HCT116 (cell line): Measurements from ENCODE around the gene ANKRD44. TPM values are rescaled to one million over a fixed set of nuclear protein-coding genes. Genes with fewer than 3 reads are reported as not detected.

Source experiments
- ATAC-seq: fragments of 200-7000 bp; cut with Tn5 transposase; 2 replicates; pipeline ENCODE4 v1.9.1; 2020; ENCODE audit warnings: mild to moderate bottlenecking, moderate library complexity
- BruUV-seq: library from RNA; stranded (reverse); fragments of 400-500 nt; replicated peaks from 2 replicates; lab custom pipeline; 2021; lab: Mats Ljungman, UMichigan
- CTCF ChIA-PET: fragments of 300-600 bp; sonication (Branson Sonifier 250); formaldehyde crosslinking; loops from one replicate; lab custom pipeline; 2021; ENCODE audit warnings: antibody characterized with exemption; lab: Charles Lee
- POLR2A ChIA-PET: fragments of 300-600, 350-600 bp; sonication (Branson Sonifier 250); formaldehyde crosslinking; loops from one replicate; lab custom pipeline; 2021; ENCODE audit warnings: antibody characterized with exemption; lab: Charles Lee
- RAD21 ChIA-PET, 2 experiments: fragments of 300-600 bp; sonication (Branson Sonifier 250); formaldehyde crosslinking; loops; one replicate each; lab custom pipeline; 2023; ENCODE audit warnings: low total read pairs in 2 of 2; ENCODE audit not compliant: uncharacterized antibody in 2 of 2, unreplicated experiment in 2 of 2, low non-redundant PET in 1 of 2; lab: Charles Lee
- DNase-seq: peaks from one replicate; pipeline ENCODE4 v3.0.0-alpha.2; 2010; ENCODE audit warnings: low read depth, low spot score
- H2AFZ ChIP-seq: fragments of 200-600 bp; shearing (Covaris generic), sonication (generic); 2 replicates; pipeline ENCODE4 v1.6.1; 2017; ENCODE audit warnings: low read depth, mixed run types, mixed read lengths, antibody characterized with exemption, low read length; ENCODE audit not compliant: poor library complexity, severe bottlenecking
- H3K27ac ChIP-seq: 2 replicates; pipeline ENCODE4 v1.5.1; 2012; ENCODE audit warnings: low read depth, low read length
- H3K27me3 ChIP-seq: fragments of 200-600 bp; sonication (generic); 2 replicates; pipeline ENCODE4 v1.6.1; 2016; ENCODE audit warnings: mixed run types, low read length, mixed read lengths; ENCODE audit not compliant: insufficient read depth
- H3K36me3 ChIP-seq, 2 experiments: fragments of 200-500 bp in 1 of 2; fragments of 200-600 bp in 1 of 2; sonication (Bioruptor generic) in 1 of 2; sonication (generic) in 1 of 2; 2 replicates each; pipeline versions ENCODE4 v1.5.1 to v1.6.1; 2014 to 2016; ENCODE audit warnings: low read length in 2 of 2, inconsistent platforms in 1 of 2, mixed read lengths in 1 of 2, mixed run types in 1 of 2; ENCODE audit not compliant: insufficient read depth in 2 of 2, control insufficient read depth in 1 of 2
- H3K4me1 ChIP-seq, 2 experiments: fragments of 200-600 bp in 1 of 2; sonication (generic) in 1 of 2; 2 replicates each; pipeline versions ENCODE4 v1.5.1 to v1.6.1; 2012 to 2017; ENCODE audit warnings: low read length in 2 of 2, inconsistent platforms in 1 of 2, mild to moderate bottlenecking in 1 of 2, mixed read lengths in 1 of 2, mixed run types in 1 of 2, moderate library complexity in 1 of 2; ENCODE audit not compliant: insufficient read depth in 2 of 2, control insufficient read depth in 1 of 2
- H3K4me2 ChIP-seq: fragments of 200-600 bp; sonication (generic); 2 replicates; pipeline ENCODE4 v1.6.1; 2017; ENCODE audit warnings: mixed run types, low read length, mixed read lengths
- H3K4me3 ChIP-seq, 2 experiments: fragments of 200-600 bp in 1 of 2; sonication (generic) in 1 of 2; replicated peaks in 1 of 2; 2 replicates each; pipeline ENCODE4 v1.5.1; 2011 to 2016; ENCODE audit warnings: low read length in 2 of 2, control low read depth in 1 of 2, low read depth in 1 of 2, mild to moderate bottlenecking in 1 of 2, mixed read lengths in 1 of 2, mixed run types in 1 of 2
- H3K79me2 ChIP-seq: fragments of 200-600 bp; sonication (generic); 2 replicates; pipeline ENCODE4 v1.6.1; 2017; ENCODE audit warnings: mild to moderate bottlenecking, mixed run types, low read length, moderate library complexity, mixed read lengths; ENCODE audit not compliant: insufficient read depth
- H3K9ac ChIP-seq: fragments of 200-600 bp; sonication (generic); 2 replicates; pipeline ENCODE4 v1.6.1; 2016; ENCODE audit warnings: low read length, mixed read lengths
- H3K9me2 ChIP-seq: fragments of 200-600 bp; sonication (generic), shearing (Covaris generic); 2 replicates; pipeline ENCODE4 v1.6.1; 2017; ENCODE audit warnings: mixed run types, mild to moderate bottlenecking, moderate library complexity; ENCODE audit not compliant: insufficient read depth
- H3K9me3 ChIP-seq, 2 experiments: fragments of 200-500 bp in 1 of 2; fragments of 200-600 bp in 1 of 2; sonication (Bioruptor generic) in 1 of 2; sonication (generic) in 1 of 2; 2 replicates each; pipeline ENCODE4 v1.6.1; 2014 to 2017; ENCODE audit warnings: low read length in 2 of 2, mixed read lengths in 2 of 2, inconsistent platforms in 1 of 2, low read depth in 1 of 2, mild to moderate bottlenecking in 1 of 2, mixed run types in 1 of 2, moderate library complexity in 1 of 2; ENCODE audit not compliant: control insufficient read depth in 1 of 2, insufficient read depth in 1 of 2
- H4K20me1 ChIP-seq: fragments of 200-600 bp; sonication (generic), shearing (Covaris generic); 2 replicates; pipeline ENCODE4 v1.6.1; 2017; ENCODE audit warnings: mixed run types, mild to moderate bottlenecking, moderate library complexity; ENCODE audit not compliant: insufficient read depth
- CBX3 ChIP-seq: IDR thresholded peaks from 2 replicates; pipeline ENCODE4 v1.6.1; 2012; ENCODE audit warnings: low read depth
- CEBPB ChIP-seq: IDR thresholded peaks from 2 replicates; pipeline ENCODE4 v1.6.1; 2012; ENCODE audit warnings: low read depth
- EZH2 ChIP-seq: fragments of 200-600 bp; sonication (generic); IDR thresholded peaks from 2 replicates; pipeline ENCODE4 v1.6.1; 2017; ENCODE audit warnings: antibody characterized with exemption, mixed run types
- EZH2phosphoT487 ChIP-seq: fragments of 200-600 bp; IDR thresholded peaks from 2 replicates; pipeline ENCODE4 v1.6.1; 2018; ENCODE audit warnings: antibody characterized with exemption, borderline replicate concordance
- JUND ChIP-seq: IDR thresholded peaks from 2 replicates; pipeline ENCODE4 v1.6.1; 2012
- POLR2A ChIP-seq: IDR thresholded peaks from 2 replicates; pipeline ENCODE4 v1.7.0; 2011; ENCODE audit warnings: borderline replicate concordance; ENCODE audit not compliant: insufficient read depth, insufficient read length; ENCODE audit errors: extremely low read depth
- SP1 ChIP-seq: IDR thresholded peaks from 2 replicates; pipeline ENCODE4 v1.6.1; 2012; ENCODE audit warnings: low read depth
- SRF ChIP-seq: IDR thresholded peaks from 2 replicates; pipeline ENCODE4 v1.6.1; 2012; ENCODE audit warnings: low read depth
- TCF7L2 ChIP-seq: IDR thresholded peaks from 2 replicates; pipeline ENCODE4 v1.7.0; 2011; ENCODE audit warnings: borderline replicate concordance, inconsistent platforms; ENCODE audit not compliant: insufficient read depth, insufficient read length; ENCODE audit errors: extremely low read depth
- YY1 ChIP-seq: IDR thresholded peaks from 2 replicates; pipeline ENCODE4 v1.6.1; 2011; ENCODE audit warnings: low read length, low read depth, moderate library complexity, mild to moderate bottlenecking; ENCODE audit not compliant: insufficient replicate concordance; ENCODE audit errors: extremely low read depth
- ZFX ChIP-seq: fragments of 450-650 bp; IDR thresholded peaks from 2 replicates; pipeline ENCODE4 v1.6.1; 2017
- ZNF274 ChIP-seq: fragments of 200-500 bp; sonication (Bioruptor generic); IDR thresholded peaks from 2 replicates; pipeline ENCODE4 v1.6.1; 2014; ENCODE audit warnings: mild to moderate bottlenecking, low read depth, low read length, inconsistent platforms
- intact Hi-C: fragments of 100-400 bp; cut with micrococcal nuclease; formaldehyde crosslinking; loops from 2 replicates; pipeline ENCODE4 v1.10.0; 2022
- total RNA-seq: library from RNA; stranded (reverse); gene quantifications from one replicate; pipeline ENCODE4 v1.2.1, GENCODE V29; 2021; ENCODE audit not compliant: unreplicated experiment
- TF ChIP-seq, protein P1 (sequence below): IDR thresholded peaks from 2 replicates; pipeline ENCODE4 v1.6.1; 2011; ENCODE audit warnings: mild to moderate bottlenecking, low read length, moderate library complexity; ENCODE audit not compliant: insufficient replicate concordance; ENCODE audit errors: extremely low read depth

Gene ANKRD44
- total RNA-seq, 1 experiment from 2014 or later: 2.7 TPM

DNA sequence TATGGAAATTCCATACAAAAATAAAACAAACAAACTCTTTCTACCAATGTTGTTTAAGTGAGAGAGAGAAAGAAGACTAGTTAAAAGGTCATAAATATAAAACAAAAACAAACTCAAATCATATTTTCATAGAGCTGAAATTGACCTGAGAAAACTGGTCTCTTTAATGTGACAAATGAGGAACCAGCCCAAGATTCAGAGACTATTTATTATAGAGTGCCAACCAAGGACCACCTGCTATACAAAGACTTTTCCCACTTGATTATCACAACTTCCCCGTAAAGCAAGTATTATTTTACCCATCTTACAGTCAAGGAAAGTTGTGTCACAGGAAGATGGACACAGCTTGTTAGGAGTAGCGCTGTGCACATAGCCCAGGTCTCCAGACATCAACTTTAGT is 13.3 kb downstream of the ANKRD44 start:
- TF ChIP-seq, protein P1, sequence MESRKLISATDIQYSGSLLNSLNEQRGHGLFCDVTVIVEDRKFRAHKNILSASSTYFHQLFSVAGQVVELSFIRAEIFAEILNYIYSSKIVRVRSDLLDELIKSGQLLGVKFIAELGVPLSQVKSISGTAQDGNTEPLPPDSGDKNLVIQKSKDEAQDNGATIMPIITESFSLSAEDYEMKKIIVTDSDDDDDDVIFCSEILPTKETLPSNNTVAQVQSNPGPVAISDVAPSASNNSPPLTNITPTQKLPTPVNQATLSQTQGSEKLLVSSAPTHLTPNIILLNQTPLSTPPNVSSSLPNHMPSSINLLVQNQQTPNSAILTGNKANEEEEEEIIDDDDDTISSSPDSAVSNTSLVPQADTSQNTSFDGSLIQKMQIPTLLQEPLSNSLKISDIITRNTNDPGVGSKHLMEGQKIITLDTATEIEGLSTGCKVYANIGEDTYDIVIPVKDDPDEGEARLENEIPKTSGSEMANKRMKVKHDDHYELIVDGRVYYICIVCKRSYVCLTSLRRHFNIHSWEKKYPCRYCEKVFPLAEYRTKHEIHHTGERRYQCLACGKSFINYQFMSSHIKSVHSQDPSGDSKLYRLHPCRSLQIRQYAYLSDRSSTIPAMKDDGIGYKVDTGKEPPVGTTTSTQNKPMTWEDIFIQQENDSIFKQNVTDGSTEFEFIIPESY: no peak
- TF ChIP-seq SRF (no peak), ZNF274 (no peak), YY1 (no peak), EZH2phosphoT487 (no peak), JUND (no peak), SP1 (no peak), CBX3 (no peak), EZH2 (no peak)
- no TSS peak for BruUV-seq

DNA sequence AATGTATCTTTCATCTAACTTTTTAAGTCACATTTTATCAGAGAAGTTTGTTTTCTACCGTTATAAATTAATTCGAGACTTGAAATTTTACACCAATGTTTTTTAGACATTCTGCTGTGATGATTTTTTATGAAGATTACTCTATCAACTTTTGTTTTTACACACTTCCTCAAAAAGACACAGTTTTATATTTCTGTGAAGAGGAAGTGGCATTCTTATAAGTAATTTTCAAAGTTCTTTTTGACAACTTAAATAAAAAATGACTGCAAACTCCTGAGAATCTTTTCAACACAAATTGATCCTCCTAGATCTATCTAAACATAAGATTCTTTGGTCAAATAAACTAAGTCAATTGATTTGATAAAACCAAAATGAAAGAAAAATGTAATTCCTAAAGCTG is 13.7 kb downstream of the ANKRD44 start:
- TF ChIP-seq POLR2A: no peak
- no peak for TF ChIP-seq ZFX
- TF ChIP-seq YY1: no peak
- TF ChIP-seq TCF7L2: no peak
- TF ChIP-seq SP1: no peak
- no peak for TF ChIP-seq CEBPB
- no peak for TF ChIP-seq EZH2
- TF ChIP-seq SRF: no peak
- Histone ChIP-seq H3K9ac (no peak overlapping the region), H3K9me2 (no peaks in the 10 kb centered on the region), H3K27me3 (no peaks in the 10 kb centered on the region), H3K79me2 (no peaks in the 10 kb centered on the region), H3K4me2 (no peak overlapping the region), H3K36me3 (no peaks in the 10 kb centered on the region), H4K20me1 (no peaks in the 10 kb centered on the region), H3K4me1 (no peaks in the 10 kb centered on the region), H3K27ac (no peak overlapping the region), H3K4me3 (no peak overlapping the region), H2AFZ (no peak overlapping the region), H3K9me3 (no peaks in the 10 kb centered on the region)
- ATAC-seq (no peak), DNase-seq (no peak)
- BruUV-seq: no TSS peak
- POLR2A ChIA-PET: no interaction called here
- RAD21 ChIA-PET: no interaction called here
- CTCF ChIA-PET: no interaction called here
- intact Hi-C loops: no loop called here

More for the DNA sequence above, 13.3 kb downstream of the ANKRD44 start:
- Histone ChIP-seq H2AFZ (no peak overlapping the region), H3K9me3 (no peaks in the 10 kb centered on the region), H3K4me3 (no peak overlapping the region), H3K79me2 (no peaks in the 10 kb centered on the region), H3K4me2 (no peak overlapping the region), H3K27me3 (no peaks in the 10 kb centered on the region), H3K9me2 (no peaks in the 10 kb centered on the region), H3K36me3 (no peaks in the 10 kb centered on the region), H4K20me1 (no peaks in the 10 kb centered on the region), H3K27ac (no peak overlapping the region), H3K9ac (no peak overlapping the region), H3K4me1 (no peaks in the 10 kb centered on the region)
- DNase-seq (no peak), ATAC-seq (no peak)
- POLR2A ChIA-PET: no interaction called here
- RAD21 ChIA-PET: no interaction called here
- CTCF ChIA-PET: no interaction called here
- intact Hi-C loops: no loop called here
